ENCODE measurements around the gene SPAG7. TPM values are rescaled to one million over a fixed set of nuclear protein-coding genes. Genes with fewer than 3 reads are reported as not detected.
A peak's percentile ranks its signal among the peaks of the same experiment; 100 is the strongest.

Gene SPAG7
- total RNA-seq, 2 experiments from 2014 or later, result 62.7 to 62.9 TPM

DNA sequence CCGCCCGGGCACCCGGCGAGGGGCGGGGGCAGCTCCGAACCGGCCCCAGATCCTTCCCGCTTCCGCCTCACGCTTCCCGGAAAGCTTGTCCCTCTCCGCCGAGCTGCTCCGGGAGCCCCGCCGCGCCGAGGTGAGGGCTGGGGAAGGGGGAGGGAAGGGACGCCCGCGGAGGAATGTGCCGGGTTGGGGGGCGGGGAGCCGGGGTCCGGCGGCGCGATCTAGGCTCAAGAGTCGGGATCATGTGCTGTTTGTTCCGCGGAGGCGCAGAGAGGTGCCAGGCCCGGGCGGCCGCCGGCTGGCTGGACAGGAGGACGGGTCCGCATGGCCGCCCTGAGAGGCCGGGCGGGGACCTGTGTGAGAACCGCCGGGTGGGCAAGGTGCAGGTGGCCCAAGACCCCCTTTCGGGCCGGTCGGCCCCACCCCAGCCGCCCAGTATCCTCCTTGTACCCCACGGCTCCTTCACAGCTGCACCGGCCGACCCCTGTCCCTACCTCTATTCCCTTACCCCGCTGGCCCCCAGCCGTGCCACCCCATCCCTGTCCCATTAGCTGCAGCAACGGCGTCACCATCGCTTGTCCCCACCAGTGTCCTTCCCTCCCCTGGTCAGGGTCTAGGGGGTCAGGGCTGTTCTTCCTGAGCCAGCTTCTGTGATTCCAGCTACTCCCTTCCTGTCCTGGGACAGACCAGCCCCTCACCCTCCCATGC, 30.6 kb upstream of the SPAG7 start:
- H3K27me3 Mint-ChIP-seq, result peaks cover 1% of the 10 kb centered on the region
- peaks cover 17% of the 10 kb centered on the region for H3K4me1 Mint-ChIP-seq (ENCODE audit: low read depth)
- H3K27ac Mint-ChIP-seq, result peak overlapping the region; percentile 25
- intact Hi-C loops (cut with micrococcal nuclease), result no loop called here
- DNase-seq (peak; percentile 32), ATAC-seq (peak; percentile 3)
- CTCF ChIA-PET, result interaction anchor here (1.1 to 1.9 kb wide), 5 partner anchors 11 to 32 kb away, joined by 3 to 6 read pairs (median 4); no protein-coding TSS in a partner anchor
- no peaks in the 10 kb centered on the region for H3K9me3 Mint-ChIP-seq
- peaks cover 13% of the 10 kb centered on the region for H3K36me3 Mint-ChIP-seq (ENCODE audit: low read depth)
- H3K4me3 Mint-ChIP-seq, result peak overlapping the region; percentile 79
- POLR2A ChIA-PET, result interaction anchor here (0.9 to 1.7 kb wide), 8 partner anchors 9 to 58 kb away, joined by 3 to 11 read pairs (median 5); partner anchors contain the start of genes PFN1, RNF167 and SLC52A1
- no peak for TF ChIP-seq CTCF (IDR thresholded peaks at IDR 0.05)

DNA sequence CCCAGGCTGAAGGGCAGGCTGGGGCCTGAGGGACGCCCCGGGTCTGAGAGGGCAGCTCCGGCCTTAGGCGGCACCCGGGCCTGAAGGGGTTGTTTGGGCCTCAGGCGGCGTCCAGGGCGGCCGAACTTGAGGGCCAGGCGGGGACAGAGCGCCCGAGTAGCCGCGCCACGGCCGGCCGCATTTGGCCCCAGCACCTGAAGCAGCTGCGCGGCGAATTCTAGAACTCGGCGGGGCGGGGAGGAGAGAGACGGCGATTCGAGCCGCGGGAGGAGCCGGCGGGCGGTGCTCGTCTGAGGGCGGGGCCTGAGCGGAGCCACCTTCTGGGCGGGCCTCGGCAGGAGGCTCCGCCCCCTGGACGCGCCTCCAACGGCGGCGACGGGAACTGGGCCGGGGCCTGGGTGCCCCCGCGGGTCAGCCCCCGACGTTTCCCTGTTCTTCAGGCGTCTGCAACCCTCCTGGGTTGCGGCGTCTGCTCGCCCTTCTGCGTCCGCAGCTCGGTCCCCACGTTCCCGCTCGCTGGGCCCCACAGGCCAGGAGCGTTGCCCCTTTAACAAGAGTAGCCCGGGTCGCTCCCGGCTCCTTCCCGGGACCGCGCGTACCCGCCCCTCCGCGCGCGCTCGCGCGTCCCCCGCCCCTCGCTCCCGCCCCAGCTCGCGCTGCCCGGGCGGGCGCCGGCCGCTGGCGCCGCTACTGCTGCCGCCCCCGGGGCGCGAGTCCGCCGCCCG, 29.8 kb upstream of the SPAG7 start, which contains the start of the genes INCA1 and KIF1C:
TSS of gene INCA1 (minus strand) at position 221 of the 725 bp plus-strand sequence. CDS start 3,085 bp downstream, outside the sequence.
TSS of gene KIF1C (plus strand) at position 649 of the 725 bp plus-strand sequence. CDS start 2,297 bp downstream, outside the sequence.
- ChIA-PET CTCF (interaction anchor here (1.1 to 1.9 kb wide), 6 partner anchors 11 to 64 kb away, joined by 3 to 6 read pairs (median 4); no protein-coding TSS in a partner anchor), POLR2A (interaction anchor here (0.7 to 1.7 kb wide), 11 partner anchors 8 to 66 kb away, joined by 3 to 11 read pairs (median 5); partner anchors contain the start of gene PFN1)
- Mint-ChIP-seq H3K36me3 (ENCODE audit: low read depth) (peaks cover 13% of the 10 kb centered on the region), H3K27me3 (peaks cover 1% of the 10 kb centered on the region), H3K4me1 (ENCODE audit: low read depth) (peaks cover 17% of the 10 kb centered on the region), H3K4me3 (peak within 1 kb of the TSS; percentile 79), H3K9me3 (no peaks in the 10 kb centered on the region), H3K27ac (peak within 1 kb of the TSS; percentile 71)
- ATAC-seq (peak; percentile 98), DNase-seq (peak; percentile 93)
- intact Hi-C loops (cut with micrococcal nuclease), result no loop called here
- no peak for TF ChIP-seq CTCF (IDR thresholded peaks at IDR 0.05)

- DNase-seq, result no peak
- ATAC-seq, result no peak
- Mint-ChIP-seq H3K4me1 (ENCODE audit: low read depth) (peaks cover 24% of the 10 kb centered on the region), H3K36me3 (ENCODE audit: low read depth) (peaks cover 16% of the 10 kb centered on the region), H3K27ac (no peak overlapping the region), H3K27me3 (peaks cover 1% of the 10 kb centered on the region), H3K4me3 (no peak overlapping the region), H3K9me3 (no peaks in the 10 kb centered on the region)
- intact Hi-C loops (cut with micrococcal nuclease), result no loop called here
- ChIA-PET POLR2A (no interaction called here), CTCF (interaction anchor here (1.0 to 1.3 kb wide), 2 partner anchors 13 to 85 kb away, joined by 3 read pairs; no protein-coding TSS in a partner anchor)
- TF ChIP-seq CTCF (IDR thresholded peaks at IDR 0.05), result no peak
Measured at GRCh38 chr17:4994081-4994595, 26.5 kb upstream of the SPAG7 start.

- no peaks in the 10 kb centered on the region for H3K9me3 Mint-ChIP-seq
- H3K27me3 Mint-ChIP-seq, result no peaks in the 10 kb centered on the region
- TF ChIP-seq CTCF (IDR thresholded peaks at IDR 0.05), result no peak
- DNase-seq, result peak; percentile 21
- peaks cover 30% of the 10 kb centered on the region for H3K4me1 Mint-ChIP-seq (ENCODE audit: low read depth)
- CTCF ChIA-PET, result interaction anchor here (0.7 to 1.9 kb wide), 8 partner anchors 8 to 80 kb away, joined by 3 to 12 read pairs (median 3); partner anchors contain the start of genes RNF167 and SLC25A11
- POLR2A ChIA-PET, result interaction anchor here (0.6 to 6.9 kb wide), 13 partner anchors 9 to 125 kb away, joined by 3 to 75 read pairs (median 4); partner anchors contain the start of genes PFN1, RNF167, SLC25A11 and SPAG7
- peak overlapping the region; percentile 85 for H3K4me3 Mint-ChIP-seq
- H3K27ac Mint-ChIP-seq, result peak overlapping the region; percentile 92
- intact Hi-C loops (cut with micrococcal nuclease), result no loop called here
- ATAC-seq, result peak; percentile 10
- H3K36me3 Mint-ChIP-seq (ENCODE audit: low read depth), result peaks cover 21% of the 10 kb centered on the region
Measured at GRCh38 chr17:4987767-4988567, 20.4 kb upstream of the SPAG7 start.
